ENCODE results near the gene CLIC3.

CLIC3 gene

GRCh38 chr9:137009938-137010732 is 13.8 kb upstream of the CLIC3 start:
- Histone ChIP-seq H3K9me3 (ENCODE audit: insufficient read depth, low read length) (no peaks in the 10 kb centered on the region), H3K4me2 (ENCODE audit: low read depth, low read length, poor library complexity, severe bottlenecking) (no peak overlapping the region), H3K79me2 (ENCODE audit: insufficient read depth, low read length) (no peaks in the 10 kb centered on the region), H3K27me3 (ENCODE audit: low read length) (no peaks in the 10 kb centered on the region), H3K4me3 (ENCODE audit: insufficient read depth, low read length, poor library complexity, severe bottlenecking) (no peak overlapping the region), H3K36me3 (ENCODE audit: low read length) (no peaks in the 10 kb centered on the region), H3K9ac (ENCODE audit: low read length) (no peak overlapping the region), H4K20me1 (ENCODE audit: low read depth, low read length) (no peaks in the 10 kb centered on the region), H3F3A (ENCODE audit: insufficient read depth) (no peaks in the 10 kb centered on the region), H3K9me2 (replicated peaks; ENCODE audit: insufficient read depth, low read length) (no peaks in the 10 kb centered on the region), H2AFZ (ENCODE audit: low read depth, low read length, severe bottlenecking) (no peak overlapping the region), H3K27ac (ENCODE audit: low read depth, low read length) (no peak overlapping the region)
- TF ChIP-seq CTCF (IDR thresholded peaks at IDR 0.05; ENCODE audit: insufficient read depth, low read length, poor library complexity, severe bottlenecking) (no peak), EZH2phosphoT487 (conservative IDR thresholded peaks at IDR 0.05; ENCODE audit: low read length) (no peak)

GRCh38 chr9:137009217-137009616 is 12.8 kb upstream of the CLIC3 start:
- Histone ChIP-seq H3K4me2 (ENCODE audit: low read depth, low read length, poor library complexity, severe bottlenecking) (no peak overlapping the region), H2AFZ (ENCODE audit: low read depth, low read length, severe bottlenecking) (no peak overlapping the region), H3K9ac (ENCODE audit: low read length) (no peak overlapping the region), H3K36me3 (ENCODE audit: low read length) (no peaks in the 10 kb centered on the region), H3K9me2 (replicated peaks; ENCODE audit: insufficient read depth, low read length) (no peaks in the 10 kb centered on the region), H3K4me3 (ENCODE audit: insufficient read depth, low read length, poor library complexity, severe bottlenecking) (no peak overlapping the region), H3K27ac (ENCODE audit: low read depth, low read length) (no peak overlapping the region), H3K27me3 (ENCODE audit: low read length) (no peaks in the 10 kb centered on the region), H3F3A (ENCODE audit: insufficient read depth) (no peaks in the 10 kb centered on the region), H3K79me2 (ENCODE audit: insufficient read depth, low read length) (no peaks in the 10 kb centered on the region), H3K9me3 (ENCODE audit: insufficient read depth, low read length) (no peaks in the 10 kb centered on the region), H4K20me1 (ENCODE audit: low read depth, low read length) (no peaks in the 10 kb centered on the region)
- TF ChIP-seq CTCF (IDR thresholded peaks at IDR 0.05; ENCODE audit: insufficient read depth, low read length, poor library complexity, severe bottlenecking) = no peak
- TF ChIP-seq EZH2phosphoT487 (conservative IDR thresholded peaks at IDR 0.05; ENCODE audit: low read length) = no peak

GRCh38 chr9:137008312-137008711 is 11.9 kb upstream of the CLIC3 start:
- no peak overlapping the region for H3K4me3 ChIP-seq (ENCODE audit: insufficient read depth, low read length, poor library complexity, severe bottlenecking)
- H2AFZ ChIP-seq (ENCODE audit: low read depth, low read length, severe bottlenecking) = no peak overlapping the region
- no peaks in the 10 kb centered on the region for H4K20me1 ChIP-seq (ENCODE audit: low read depth, low read length)
- no peaks in the 10 kb centered on the region for H3K79me2 ChIP-seq (ENCODE audit: insufficient read depth, low read length)
- no peaks in the 10 kb centered on the region for H3K36me3 ChIP-seq (ENCODE audit: low read length)
- TF ChIP-seq CTCF (IDR thresholded peaks at IDR 0.05; ENCODE audit: insufficient read depth, low read length, poor library complexity, severe bottlenecking) (no peak), EZH2phosphoT487 (conservative IDR thresholded peaks at IDR 0.05; ENCODE audit: low read length) (no peak)
- H3K27me3 ChIP-seq (ENCODE audit: low read length) = no peaks in the 10 kb centered on the region
- H3F3A ChIP-seq (ENCODE audit: insufficient read depth) = no peaks in the 10 kb centered on the region
- H3K27ac ChIP-seq (ENCODE audit: low read depth, low read length) = no peak overlapping the region
- H3K9me3 ChIP-seq (ENCODE audit: insufficient read depth, low read length) = no peaks in the 10 kb centered on the region
- no peak overlapping the region for H3K4me2 ChIP-seq (ENCODE audit: low read depth, low read length, poor library complexity, severe bottlenecking)
- no peaks in the 10 kb centered on the region for H3K9me2 ChIP-seq (replicated peaks; ENCODE audit: insufficient read depth, low read length)
- H3K9ac ChIP-seq (ENCODE audit: low read length) = no peak overlapping the region

Measured in SU-DHL-6 (cell line).